ENCODE results near the gene OR2T34. TPM values are rescaled to one million over a fixed set of nuclear protein-coding genes. Genes with fewer than 3 reads are reported as not detected.

The OR2T34 gene
- total RNA-seq, 4 donors from 2014 or later, result not detected

DNA sequence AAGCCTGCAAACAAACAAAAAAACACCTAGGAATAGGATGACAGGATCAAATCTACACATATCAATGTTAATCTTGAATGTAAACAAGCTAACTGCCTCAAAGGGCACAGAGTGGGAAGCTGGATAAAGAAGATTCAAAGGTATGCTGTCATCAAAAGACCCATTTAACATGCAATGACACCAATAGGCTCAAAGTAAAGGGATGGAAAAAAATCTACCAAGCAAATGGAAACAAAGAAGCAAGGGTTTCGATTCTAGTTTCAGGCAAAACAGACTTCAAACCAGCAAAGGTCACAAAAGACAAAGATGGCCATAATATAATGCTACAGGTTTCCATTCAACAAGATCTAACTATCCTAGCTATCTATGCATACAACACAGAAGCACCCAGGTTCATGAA is 39.2 kb upstream of the OR2T34 start:
- no peak for TF ChIP-seq POLR2A (IDR thresholded peaks at IDR 0.05)
- TF ChIP-seq, protein P1, sequence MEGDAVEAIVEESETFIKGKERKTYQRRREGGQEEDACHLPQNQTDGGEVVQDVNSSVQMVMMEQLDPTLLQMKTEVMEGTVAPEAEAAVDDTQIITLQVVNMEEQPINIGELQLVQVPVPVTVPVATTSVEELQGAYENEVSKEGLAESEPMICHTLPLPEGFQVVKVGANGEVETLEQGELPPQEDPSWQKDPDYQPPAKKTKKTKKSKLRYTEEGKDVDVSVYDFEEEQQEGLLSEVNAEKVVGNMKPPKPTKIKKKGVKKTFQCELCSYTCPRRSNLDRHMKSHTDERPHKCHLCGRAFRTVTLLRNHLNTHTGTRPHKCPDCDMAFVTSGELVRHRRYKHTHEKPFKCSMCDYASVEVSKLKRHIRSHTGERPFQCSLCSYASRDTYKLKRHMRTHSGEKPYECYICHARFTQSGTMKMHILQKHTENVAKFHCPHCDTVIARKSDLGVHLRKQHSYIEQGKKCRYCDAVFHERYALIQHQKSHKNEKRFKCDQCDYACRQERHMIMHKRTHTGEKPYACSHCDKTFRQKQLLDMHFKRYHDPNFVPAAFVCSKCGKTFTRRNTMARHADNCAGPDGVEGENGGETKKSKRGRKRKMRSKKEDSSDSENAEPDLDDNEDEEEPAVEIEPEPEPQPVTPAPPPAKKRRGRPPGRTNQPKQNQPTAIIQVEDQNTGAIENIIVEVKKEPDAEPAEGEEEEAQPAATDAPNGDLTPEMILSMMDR (IDR thresholded peaks at IDR 0.05), result no peak
- DNase-seq, result no peak
- Histone ChIP-seq H3K36me3 (no peaks in the 10 kb centered on the region), H3K27ac (no peak overlapping the region), H3K9me3 (no peaks in the 10 kb centered on the region), H3K27me3 (no peaks in the 10 kb centered on the region), H3K4me3 (no peak overlapping the region), H3K4me1 (no peaks in the 10 kb centered on the region)
- intact Hi-C loops (cut with DNase I; ENCODE audit: low total_unique reads), result no loop called here

DNA sequence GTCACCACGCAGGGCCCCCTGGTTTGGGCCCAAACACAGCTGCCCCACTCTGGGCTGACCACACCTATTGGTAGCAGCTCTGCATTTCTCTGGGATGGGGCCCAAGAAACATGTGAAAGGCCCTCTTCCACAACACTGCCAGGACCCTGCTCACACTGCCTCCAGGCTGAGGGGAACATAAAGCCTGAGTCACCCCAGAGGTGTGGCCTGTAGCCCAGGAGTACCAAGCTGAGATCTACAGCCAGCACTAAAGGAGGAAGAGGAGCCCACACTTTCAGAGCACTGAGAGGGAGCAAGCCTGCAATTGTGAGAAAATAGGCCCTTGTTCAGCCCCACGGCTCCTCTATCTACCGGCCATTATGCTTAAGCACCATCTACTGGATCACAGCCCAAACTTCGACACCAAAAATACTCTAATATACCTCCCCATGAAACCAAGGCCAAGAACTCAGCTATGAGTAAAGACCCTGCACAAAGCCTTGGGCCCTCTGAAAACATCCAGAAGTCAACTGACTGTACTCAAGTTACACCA is 37.4 kb upstream of the OR2T34 start:
- intact Hi-C loops (cut with DNase I; ENCODE audit: low total_unique reads), result no loop called here
- no peak for DNase-seq
- no peak for TF ChIP-seq POLR2A (IDR thresholded peaks at IDR 0.05)
- TF ChIP-seq, protein P1 (IDR thresholded peaks at IDR 0.05), result no peak
- H3K27me3 ChIP-seq, result no peaks in the 10 kb centered on the region
- H3K27ac ChIP-seq, result no peak overlapping the region
- no peaks in the 10 kb centered on the region for H3K36me3 ChIP-seq
- no peak overlapping the region for H3K4me3 ChIP-seq
- no peaks in the 10 kb centered on the region for H3K4me1 ChIP-seq
- H3K9me3 ChIP-seq, result no peaks in the 10 kb centered on the region

DNA sequence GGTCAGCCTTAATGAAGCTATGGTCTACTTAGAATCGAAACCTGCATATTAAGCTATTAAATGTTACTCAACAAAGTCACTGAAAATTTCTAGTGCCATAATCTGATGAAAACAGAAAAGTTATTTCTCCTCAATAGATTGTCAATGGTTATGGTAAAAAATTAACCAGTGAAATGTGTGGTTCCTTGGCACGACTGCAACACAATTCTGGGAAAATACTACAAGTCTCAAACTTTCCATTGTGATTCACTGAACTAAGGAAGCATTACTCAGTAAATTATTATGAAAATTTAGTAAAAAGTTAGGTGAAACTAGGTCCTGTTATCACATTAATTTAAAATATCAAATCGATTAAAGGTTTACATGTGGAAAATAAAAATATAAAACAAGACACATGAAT is 35.7 kb upstream of the OR2T34 start:
- H3K4me1 ChIP-seq, result no peaks in the 10 kb centered on the region
- no peak overlapping the region for H3K27ac ChIP-seq
- H3K27me3 ChIP-seq, result no peaks in the 10 kb centered on the region
- H3K4me3 ChIP-seq, result no peak overlapping the region
- DNase-seq, result no peak
- intact Hi-C loops (cut with DNase I; ENCODE audit: low total_unique reads), result no loop called here
- no peaks in the 10 kb centered on the region for H3K36me3 ChIP-seq
- H3K9me3 ChIP-seq, result no peaks in the 10 kb centered on the region
- TF ChIP-seq, protein P1 (IDR thresholded peaks at IDR 0.05), result no peak
- TF ChIP-seq POLR2A (IDR thresholded peaks at IDR 0.05), result no peak

DNA sequence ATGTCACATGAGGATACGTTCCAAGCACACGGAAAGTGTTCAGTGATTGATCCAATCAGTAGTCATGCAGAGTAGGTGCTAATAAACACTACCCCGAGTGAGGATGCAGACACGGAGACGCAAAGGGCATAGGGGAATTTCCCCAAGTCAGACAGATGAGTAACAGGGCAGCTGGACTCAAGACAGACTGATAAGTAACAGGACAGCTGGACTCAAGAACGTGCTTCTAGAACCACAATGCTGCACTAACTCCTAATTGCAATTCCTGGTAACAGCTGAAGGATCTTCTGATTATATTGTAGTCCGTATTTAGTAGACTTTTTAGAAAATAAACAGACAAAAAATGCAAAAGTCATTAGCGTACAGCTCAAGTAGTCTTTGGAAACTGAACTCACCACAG is 24.8 kb upstream of the OR2T34 start:
- no peak overlapping the region for H3K4me3 ChIP-seq
- H3K36me3 ChIP-seq, result no peaks in the 10 kb centered on the region
- intact Hi-C loops (cut with DNase I; ENCODE audit: low total_unique reads), result no loop called here
- no peaks in the 10 kb centered on the region for H3K9me3 ChIP-seq
- no peak for DNase-seq
- H3K27ac ChIP-seq, result no peak overlapping the region
- H3K4me1 ChIP-seq, result no peaks in the 10 kb centered on the region
- TF ChIP-seq, protein P1 (IDR thresholded peaks at IDR 0.05), result no peak
- TF ChIP-seq POLR2A (IDR thresholded peaks at IDR 0.05), result no peak
- no peaks in the 10 kb centered on the region for H3K27me3 ChIP-seq

DNA sequence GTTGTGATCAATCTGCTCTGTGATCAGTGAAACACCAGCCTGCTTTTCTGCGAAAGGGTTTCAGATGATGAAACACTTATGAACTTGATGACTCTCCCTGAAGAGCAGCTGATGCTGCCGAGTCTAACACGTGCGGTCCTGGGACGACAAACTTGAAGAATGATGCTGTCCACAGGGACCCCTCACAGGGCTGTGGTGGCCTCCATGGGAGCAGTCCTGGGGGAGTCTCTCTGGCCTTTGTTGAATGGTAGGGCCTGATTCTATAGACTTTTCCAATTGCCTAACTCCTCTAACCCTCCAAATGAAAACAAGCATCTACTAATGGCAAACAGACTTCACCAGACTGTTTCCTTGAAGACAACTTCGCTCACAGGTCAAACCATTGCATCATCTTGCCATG is 23.0 kb upstream of the OR2T34 start, which contains the start of gene OR2T10:
OR2T10 (minus strand) TSS at position 112 of the 400 bp plus-strand sequence. CDS start 3,932 bp downstream, outside the sequence.
- DNase-seq, result no peak
- intact Hi-C loops (cut with DNase I; ENCODE audit: low total_unique reads), result no loop called here
- TF ChIP-seq, protein P1 (IDR thresholded peaks at IDR 0.05), result no peak
- no peak for TF ChIP-seq POLR2A (IDR thresholded peaks at IDR 0.05)
- H3K4me3 ChIP-seq, result no peak within 1 kb of the TSS
- no peaks in the 10 kb centered on the region for H3K27me3 ChIP-seq
- H3K27ac ChIP-seq, result no peak within 1 kb of the TSS
- no peaks in the 10 kb centered on the region for H3K36me3 ChIP-seq
- H3K4me1 ChIP-seq, result no peaks in the 10 kb centered on the region
- H3K9me3 ChIP-seq, result no peaks in the 10 kb centered on the region

All from uterus (tissue), 4 donors.